CMK (cell line): Measurements from ENCODE around the gene OAT.
"Not testable (repeated sequence)": the region's sequence is repeated elsewhere in the genome, so short reads cannot be mapped to it uniquely, and the experiment has no call there.

Experiments used
- DNase-seq: peaks from one replicate; pipeline ENCODE4 v3.0.0-alpha.2; 2010; ENCODE audit warnings: low read depth

The OAT gene

GRCh38 chr10:124447751-124448466 is 29.2 kb upstream of the OAT start:
- DNase-seq, result no peak

- no peak for DNase-seq
Observed at GRCh38 chr10:124446830-124447750, 28.4 kb upstream of the OAT start.

GRCh38 chr10:124441694-124442093 is 23.0 kb upstream of the OAT start:
- DNase-seq, result not testable (repeated sequence)

- no peak for DNase-seq
Observed at GRCh38 chr10:124436191-124436638, 17.5 kb upstream of the OAT start.

GRCh38 chr10:124435683-124436082 is 17.0 kb upstream of the OAT start:
- not testable (repeated sequence) for DNase-seq

GRCh38 chr10:124433461-124433860 is 14.7 kb upstream of the OAT start:
- no peak for DNase-seq

- DNase-seq, result no peak
Observed at GRCh38 chr10:124430077-124430476, 11.4 kb upstream of the OAT start.

GRCh38 chr10:124429576-124429975 is 10.9 kb upstream of the OAT start:
- DNase-seq, result no peak

- DNase-seq, result no peak
Observed at GRCh38 chr10:124428207-124428777, 9.6 kb upstream of the OAT start.

GRCh38 chr10:124425227-124425962 is 6.7 kb upstream of the OAT start:
- DNase-seq, result no peak

- no peak for DNase-seq
Observed at GRCh38 chr10:124423813-124424212, 5.1 kb upstream of the OAT start.

- DNase-seq, result no peak
Observed at GRCh38 chr10:124422742-124423141, 4.0 kb upstream of the OAT start.

GRCh38 chr10:124420254-124420653 is 1.5 kb upstream of the OAT start:
- no peak for DNase-seq

- DNase-seq, result no peak
Observed at GRCh38 chr10:124419635-124420034, 912 bp upstream of the OAT start.

- no peak for DNase-seq
Observed at GRCh38 chr10:124417895-124418725, 613 bp downstream of the OAT start.

- no peak for DNase-seq
Observed at GRCh38 chr10:124416733-124417132, 2.0 kb downstream of the OAT start.

GRCh38 chr10:124415210-124415609 is 3.5 kb downstream of the OAT start:
- no peak for DNase-seq

- no peak for DNase-seq
Observed at GRCh38 chr10:124414076-124414475, 4.6 kb downstream of the OAT start.

- no peak for DNase-seq
Observed at GRCh38 chr10:124409696-124410095, 9.0 kb downstream of the OAT start.

GRCh38 chr10:124408357-124408756 is 10.4 kb downstream of the OAT start:
- DNase-seq, result no peak

GRCh38 chr10:124407456-124407855 is 11.3 kb downstream of the OAT start:
- DNase-seq, result no peak
